ENCODE results near the gene BEGAIN. TPM values are rescaled to one million over a fixed set of nuclear protein-coding genes. Genes with fewer than 3 reads are reported as not detected.

BEGAIN gene
- polyA plus RNA-seq, 1 donor from 2014 or later = 10.9 TPM

- H3F3A ChIP-seq (ENCODE audit: insufficient read depth, low read length, poor library complexity, severe bottlenecking) = no peaks in the 10 kb centered on the region
- H3K4me2 ChIP-seq (ENCODE audit: low read length) = no peak overlapping the region
- no peaks in the 10 kb centered on the region for H3K36me3 ChIP-seq (ENCODE audit: insufficient read depth, low read length)
- H3K79me2 ChIP-seq (replicated peaks; ENCODE audit: insufficient read depth, low read length) = no peaks in the 10 kb centered on the region
- no peak overlapping the region for H2AFZ ChIP-seq (ENCODE audit: low read depth, low read length)
- H3K9me3 ChIP-seq (ENCODE audit: low read length) = no peaks in the 10 kb centered on the region
- H3K27me3 ChIP-seq (ENCODE audit: insufficient read depth, low read depth, low read length) = no peaks in the 10 kb centered on the region
- no peak overlapping the region for H3K9ac ChIP-seq (ENCODE audit: low read length)
- no peak overlapping the region for H3K4me3 ChIP-seq (ENCODE audit: low read length)
- H3K27ac ChIP-seq (ENCODE audit: low read length) = no peak overlapping the region
- TF ChIP-seq RAD21 (conservative IDR thresholded peaks at IDR 0.05) (no peak), EZH2 (IDR thresholded peaks at IDR 0.05; ENCODE audit: borderline replicate concordance, insufficient read depth, low read length, poor library complexity, severe bottlenecking) (no peak), REST (IDR thresholded peaks at IDR 0.05; ENCODE audit: borderline replicate concordance) (no peak), SMC3 (conservative IDR thresholded peaks at IDR 0.05; ENCODE audit: poor library complexity) (no peak), MXI1 (conservative IDR thresholded peaks at IDR 0.05; ENCODE audit: poor library complexity, severe bottlenecking) (no peak), POLR2AphosphoS5 (IDR thresholded peaks at IDR 0.05) (no peak), CTCF (IDR thresholded peaks at IDR 0.05; ENCODE audit: poor library complexity, severe bottlenecking) (no peak), EP300 (conservative IDR thresholded peaks at IDR 0.05; ENCODE audit: poor library complexity, severe bottlenecking) (no peak), TAF1 (IDR thresholded peaks at IDR 0.05; ENCODE audit: low read depth) (no peak)
- no peaks in the 10 kb centered on the region for H4K20me1 ChIP-seq (ENCODE audit: insufficient read depth)
- no peaks in the 10 kb centered on the region for H3K9me2 ChIP-seq (ENCODE audit: insufficient read depth, low read length)
Observed at GRCh38 chr14:100609941-100610391, 22.7 kb upstream of the BEGAIN start.

GRCh38 chr14:100609331-100609870 lies 22.2 kb upstream of the BEGAIN start:
- H3K27me3 ChIP-seq (ENCODE audit: insufficient read depth, low read depth, low read length) = no peaks in the 10 kb centered on the region
- no peaks in the 10 kb centered on the region for H3K36me3 ChIP-seq (ENCODE audit: insufficient read depth, low read length)
- H3F3A ChIP-seq (ENCODE audit: insufficient read depth, low read length, poor library complexity, severe bottlenecking) = no peaks in the 10 kb centered on the region
- no peaks in the 10 kb centered on the region for H3K9me2 ChIP-seq (ENCODE audit: insufficient read depth, low read length)
- TF ChIP-seq POLR2AphosphoS5 (IDR thresholded peaks at IDR 0.05) (no peak), EZH2 (IDR thresholded peaks at IDR 0.05; ENCODE audit: borderline replicate concordance, insufficient read depth, low read length, poor library complexity, severe bottlenecking) (no peak), TAF1 (IDR thresholded peaks at IDR 0.05; ENCODE audit: low read depth) (no peak), CTCF (IDR thresholded peaks at IDR 0.05; ENCODE audit: poor library complexity, severe bottlenecking) (no peak), EP300 (conservative IDR thresholded peaks at IDR 0.05; ENCODE audit: poor library complexity, severe bottlenecking) (no peak), REST (IDR thresholded peaks at IDR 0.05; ENCODE audit: borderline replicate concordance) (no peak), MXI1 (conservative IDR thresholded peaks at IDR 0.05; ENCODE audit: poor library complexity, severe bottlenecking) (no peak), SMC3 (conservative IDR thresholded peaks at IDR 0.05; ENCODE audit: poor library complexity) (no peak), RAD21 (conservative IDR thresholded peaks at IDR 0.05) (no peak)
- H3K9ac ChIP-seq (ENCODE audit: low read length) = no peak overlapping the region
- no peak overlapping the region for H3K27ac ChIP-seq (ENCODE audit: low read length)
- no peak overlapping the region for H3K4me2 ChIP-seq (ENCODE audit: low read length)
- no peaks in the 10 kb centered on the region for H3K79me2 ChIP-seq (replicated peaks; ENCODE audit: insufficient read depth, low read length)
- H4K20me1 ChIP-seq (ENCODE audit: insufficient read depth) = no peaks in the 10 kb centered on the region
- H3K9me3 ChIP-seq (ENCODE audit: low read length) = no peaks in the 10 kb centered on the region
- no peak overlapping the region for H3K4me3 ChIP-seq (ENCODE audit: low read length)
- H2AFZ ChIP-seq (ENCODE audit: low read depth, low read length) = no peak overlapping the region
